Nephron (organoid): ENCODE results near the gene COL6A3.

Experiments
- H3K27ac Mint-ChIP-seq, 3 experiments: 2 replicates each; pipeline ENCODE4 v1.8.0; 2020; ENCODE audit warnings: mixed read lengths in 3 of 3, mild to moderate bottlenecking in 2 of 3, moderate library complexity in 1 of 3
- H3K27me3 Mint-ChIP-seq: 2 replicates; pipeline ENCODE4 v1.8.0; 2021; ENCODE audit warnings: low read depth, mild to moderate bottlenecking, moderate library complexity, mixed read lengths
- H3K36me3 Mint-ChIP-seq: 2 replicates; pipeline ENCODE4 v1.8.0; 2020; ENCODE audit warnings: low read depth, mixed read lengths
- H3K4me1 Mint-ChIP-seq: 2 replicates; pipeline ENCODE4 v1.8.0; 2020; ENCODE audit warnings: mixed read lengths
- H3K4me3 Mint-ChIP-seq, 3 experiments: 2 replicates each; pipeline ENCODE4 v1.8.0; 2020; ENCODE audit warnings: mild to moderate bottlenecking in 3 of 3, mixed read lengths in 3 of 3, moderate library complexity in 2 of 3
- H3K9me3 Mint-ChIP-seq: 2 replicates; pipeline ENCODE4 v1.8.0; 2020; ENCODE audit warnings: mixed read lengths
- TF ChIP-seq, protein P1 (sequence below), 3 experiments: fragments of 200-600 bp; sonication (generic); IDR thresholded peaks; one replicate each; pipeline ENCODE4 v1.5.0; 2021; ENCODE audit warnings: antibody characterized with exemption in 3 of 3; ENCODE audit not compliant: unreplicated experiment in 3 of 3

COL6A3 gene

DNA sequence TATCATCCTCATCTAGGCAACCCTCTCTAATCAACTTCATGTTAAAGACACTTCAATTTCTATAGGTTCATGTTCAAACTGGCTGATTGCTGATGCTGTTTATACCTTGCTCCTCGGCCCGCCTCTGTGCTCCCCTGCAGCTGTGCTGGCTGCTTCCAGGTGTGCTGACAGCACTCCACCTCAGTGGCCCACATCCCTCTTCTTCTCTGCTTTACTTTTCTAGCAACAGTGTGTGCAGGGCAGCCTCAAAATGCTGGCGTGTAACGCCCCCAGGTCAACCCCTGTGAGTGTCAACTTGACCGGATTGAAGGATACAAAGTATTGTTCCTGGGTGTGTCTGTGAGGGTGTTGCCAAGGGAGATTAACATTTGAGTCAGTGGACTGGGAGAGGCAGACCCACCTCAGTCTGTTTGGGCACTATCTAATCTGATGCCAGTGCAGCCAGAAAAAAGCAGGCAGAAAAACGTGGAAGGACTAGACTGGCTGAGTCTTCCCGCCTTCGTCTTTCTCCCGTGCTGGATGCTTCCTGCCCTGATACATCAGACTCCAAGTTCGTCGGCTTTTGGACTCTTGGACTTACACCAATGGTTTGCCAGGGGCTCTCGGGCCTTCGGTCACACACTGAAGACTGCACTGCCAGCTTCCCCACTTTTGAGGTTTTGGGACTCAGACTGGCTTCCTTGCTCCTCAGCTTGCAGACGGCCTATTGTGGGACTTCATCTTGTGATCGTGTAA is 94.7 kb downstream of the COL6A3 start:
- Mint-ChIP-seq H3K9me3 (no peaks in the 10 kb centered on the region), H3K4me3 (no peak overlapping the region), H3K36me3 (peaks cover 42% of the 10 kb centered on the region), H3K4me1 (peaks cover 77% of the 10 kb centered on the region), H3K27me3 (peaks cover 4% of the 10 kb centered on the region), H3K27ac (peak overlapping the region; percentile 31 to 99 (median 81))
- TF ChIP-seq, protein P1, sequence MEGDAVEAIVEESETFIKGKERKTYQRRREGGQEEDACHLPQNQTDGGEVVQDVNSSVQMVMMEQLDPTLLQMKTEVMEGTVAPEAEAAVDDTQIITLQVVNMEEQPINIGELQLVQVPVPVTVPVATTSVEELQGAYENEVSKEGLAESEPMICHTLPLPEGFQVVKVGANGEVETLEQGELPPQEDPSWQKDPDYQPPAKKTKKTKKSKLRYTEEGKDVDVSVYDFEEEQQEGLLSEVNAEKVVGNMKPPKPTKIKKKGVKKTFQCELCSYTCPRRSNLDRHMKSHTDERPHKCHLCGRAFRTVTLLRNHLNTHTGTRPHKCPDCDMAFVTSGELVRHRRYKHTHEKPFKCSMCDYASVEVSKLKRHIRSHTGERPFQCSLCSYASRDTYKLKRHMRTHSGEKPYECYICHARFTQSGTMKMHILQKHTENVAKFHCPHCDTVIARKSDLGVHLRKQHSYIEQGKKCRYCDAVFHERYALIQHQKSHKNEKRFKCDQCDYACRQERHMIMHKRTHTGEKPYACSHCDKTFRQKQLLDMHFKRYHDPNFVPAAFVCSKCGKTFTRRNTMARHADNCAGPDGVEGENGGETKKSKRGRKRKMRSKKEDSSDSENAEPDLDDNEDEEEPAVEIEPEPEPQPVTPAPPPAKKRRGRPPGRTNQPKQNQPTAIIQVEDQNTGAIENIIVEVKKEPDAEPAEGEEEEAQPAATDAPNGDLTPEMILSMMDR (IDR thresholded peaks at IDR 0.05; ENCODE audit: unreplicated experiment in 3 of 3): no peak

DNA sequence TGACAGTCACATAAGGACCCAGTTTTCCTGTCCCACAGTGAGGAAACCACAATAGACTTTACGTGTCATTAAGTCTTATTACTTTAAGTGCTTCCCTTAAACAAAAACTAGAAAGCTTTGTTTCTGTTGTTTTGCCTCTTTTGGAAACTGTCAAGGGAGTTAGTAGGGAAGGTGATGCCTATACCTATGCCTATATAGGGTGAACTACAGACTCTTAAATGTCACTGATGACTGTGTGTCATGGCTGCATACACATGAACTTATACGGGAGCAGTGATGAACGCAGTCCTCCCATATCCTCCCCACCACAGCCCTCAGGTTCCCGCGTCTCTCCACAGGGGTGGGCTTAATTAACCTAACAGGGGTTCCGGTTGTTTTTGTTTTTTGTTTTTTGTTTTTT is 97.6 kb downstream of the COL6A3 start:
- TF ChIP-seq, protein P1 (IDR thresholded peaks at IDR 0.05; ENCODE audit: unreplicated experiment in 3 of 3): no peak
- H3K4me1 Mint-ChIP-seq: peaks cover 73% of the 10 kb centered on the region
- peaks cover 17% of the 10 kb centered on the region for H3K36me3 Mint-ChIP-seq
- no peak overlapping the region for H3K4me3 Mint-ChIP-seq
- no peaks in the 10 kb centered on the region for H3K9me3 Mint-ChIP-seq
- H3K27me3 Mint-ChIP-seq: peaks cover 4% of the 10 kb centered on the region
- peak overlapping the region; percentile 96 to 99 (median 99) for H3K27ac Mint-ChIP-seq

DNA sequence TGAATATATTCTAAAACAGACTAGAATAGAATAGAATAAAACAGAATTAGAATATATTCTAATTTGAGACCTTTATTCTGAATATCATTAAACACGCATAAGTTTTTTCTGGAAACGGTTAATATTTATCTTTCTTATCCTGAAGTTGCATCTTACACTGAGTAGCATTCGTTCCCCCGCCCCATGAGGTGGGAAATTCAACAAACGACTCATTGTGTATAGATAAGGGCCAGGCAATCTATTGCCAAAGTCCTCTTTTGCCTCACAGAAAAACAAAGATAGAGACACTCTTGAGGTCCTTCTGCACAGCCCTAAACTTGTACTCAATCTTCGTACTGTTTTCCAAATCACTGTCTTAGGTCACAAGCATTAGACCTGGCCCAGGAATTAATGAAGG is 98.1 kb downstream of the COL6A3 start:
- H3K9me3 Mint-ChIP-seq: no peaks in the 10 kb centered on the region
- peak overlapping the region; percentile 96 to 99 (median 99) for H3K27ac Mint-ChIP-seq
- H3K27me3 Mint-ChIP-seq: peaks cover 4% of the 10 kb centered on the region
- peaks cover 14% of the 10 kb centered on the region for H3K36me3 Mint-ChIP-seq
- TF ChIP-seq, protein P1 (IDR thresholded peaks at IDR 0.05; ENCODE audit: unreplicated experiment in 3 of 3): no peak
- peaks cover 70% of the 10 kb centered on the region for H3K4me1 Mint-ChIP-seq
- H3K4me3 Mint-ChIP-seq: no peak overlapping the region

DNA sequence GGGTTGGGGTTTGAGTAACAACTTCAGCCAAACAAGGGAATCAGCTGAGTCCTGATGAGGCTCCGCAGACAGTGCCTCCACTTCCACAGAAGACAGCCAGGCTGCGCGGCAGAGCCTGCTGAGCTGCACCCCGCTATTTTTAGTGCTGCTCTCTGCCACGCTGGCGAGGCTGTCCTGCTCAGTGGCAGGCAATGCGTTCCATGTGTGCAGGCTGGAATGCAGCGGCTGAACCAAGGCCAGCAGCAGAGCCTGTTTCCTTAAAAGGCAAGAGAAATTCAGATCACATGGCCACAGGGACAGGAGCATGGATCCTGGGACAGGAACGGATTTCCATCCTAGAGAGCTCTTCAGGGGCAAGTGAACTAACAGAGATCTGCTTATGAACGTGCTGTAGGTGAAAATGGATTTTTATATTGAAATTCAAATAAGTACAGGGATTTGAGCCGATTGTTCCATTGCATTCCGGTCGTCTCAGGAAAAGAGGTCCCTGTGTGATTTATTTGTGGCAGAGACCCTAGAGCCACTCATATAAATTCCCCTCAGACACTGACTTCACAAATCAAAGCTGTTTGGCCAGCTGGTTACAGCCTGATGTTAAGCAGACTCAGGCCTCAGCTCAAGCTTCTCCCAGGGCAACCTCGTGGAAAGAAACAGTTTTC is 98.7 kb downstream of the COL6A3 start:
- H3K36me3 Mint-ChIP-seq: peaks cover 10% of the 10 kb centered on the region
- H3K9me3 Mint-ChIP-seq: no peaks in the 10 kb centered on the region
- peak overlapping the region; percentile 6 to 41 (median 18) for H3K4me3 Mint-ChIP-seq
- peaks cover 4% of the 10 kb centered on the region for H3K27me3 Mint-ChIP-seq
- H3K4me1 Mint-ChIP-seq: peaks cover 66% of the 10 kb centered on the region
- TF ChIP-seq, protein P1 (IDR thresholded peaks at IDR 0.05; ENCODE audit: unreplicated experiment in 3 of 3): peak in 1 of 3 experiments; percentile 16
- peak overlapping the region; percentile 96 to 99 (median 99) for H3K27ac Mint-ChIP-seq

DNA sequence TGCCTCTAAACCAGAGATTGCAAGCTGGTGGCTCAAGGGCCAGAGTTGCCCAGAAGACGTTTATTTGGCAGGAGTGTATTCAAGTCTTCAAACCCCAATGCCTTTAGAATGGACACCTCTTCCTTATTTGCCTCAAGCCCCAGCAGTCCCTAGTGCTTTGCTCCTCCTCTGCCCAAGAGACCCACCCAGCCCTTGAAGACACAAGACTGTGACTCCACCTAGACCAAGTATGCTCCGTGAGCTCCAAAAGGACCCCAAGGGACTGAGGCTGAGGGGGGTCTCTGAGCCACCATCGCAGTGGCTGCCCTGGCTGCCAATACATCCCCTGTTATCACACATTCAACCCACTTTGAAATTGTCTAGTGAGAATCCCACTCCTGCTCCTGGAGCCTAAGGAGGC is 99.3 kb downstream of the COL6A3 start:
- peaks cover 4% of the 10 kb centered on the region for H3K36me3 Mint-ChIP-seq
- H3K4me1 Mint-ChIP-seq: peaks cover 61% of the 10 kb centered on the region
- H3K27ac Mint-ChIP-seq: peak overlapping the region; percentile 96 to 99 (median 99)
- no peaks in the 10 kb centered on the region for H3K9me3 Mint-ChIP-seq
- H3K27me3 Mint-ChIP-seq: peaks cover 4% of the 10 kb centered on the region
- TF ChIP-seq, protein P1 (IDR thresholded peaks at IDR 0.05; ENCODE audit: unreplicated experiment in 3 of 3): no peak
- no peak overlapping the region for H3K4me3 Mint-ChIP-seq
